ENCODE results near the gene TMED1.

GRCh38 chr19:10797541-10798256 lies 38.3 kb downstream of the TMED1 start:
- TF ChIP-seq POLR2A (IDR thresholded peaks at IDR 0.05) (no peak), CTCF (IDR thresholded peaks at IDR 0.05) (no peak)

Measured in adrenal gland (tissue), 5 donors.